GM18499 (cell line): ENCODE results near the gene GPATCH2.

Experiments
- ATAC-seq: cut with Tn5 transposase; IDR thresholded peaks from one replicate; pipeline ENCODE4 v1.9.1; 2021; ENCODE audit warnings: moderate number of reproducible peaks; ENCODE audit not compliant: insufficient read depth, unreplicated experiment

The GPATCH2 gene

GRCh38 chr1:217630711-217631591 lies at the start of gene GPATCH2, which contains the start of gene SPATA17:
TSS of gene GPATCH2 (minus strand) at chr1:217631090. CDS start at chr1:217630971, 119 bp downstream.
TSS of gene SPATA17 (plus strand) at chr1:217631344. CDS start at chr1:217631379, 35 bp downstream.
- peak; percentile 94 for ATAC-seq

- ATAC-seq = no peak
These were observed 43.3 kb upstream of the GPATCH2 start for GRCh38 chr1:217674028-217674729.

GRCh38 chr1:217673387-217673786 lies 42.5 kb upstream of the GPATCH2 start:
- peak; percentile 67 for ATAC-seq

GRCh38 chr1:217668351-217668940 lies 37.6 kb upstream of the GPATCH2 start:
- ATAC-seq = no peak

DNA sequence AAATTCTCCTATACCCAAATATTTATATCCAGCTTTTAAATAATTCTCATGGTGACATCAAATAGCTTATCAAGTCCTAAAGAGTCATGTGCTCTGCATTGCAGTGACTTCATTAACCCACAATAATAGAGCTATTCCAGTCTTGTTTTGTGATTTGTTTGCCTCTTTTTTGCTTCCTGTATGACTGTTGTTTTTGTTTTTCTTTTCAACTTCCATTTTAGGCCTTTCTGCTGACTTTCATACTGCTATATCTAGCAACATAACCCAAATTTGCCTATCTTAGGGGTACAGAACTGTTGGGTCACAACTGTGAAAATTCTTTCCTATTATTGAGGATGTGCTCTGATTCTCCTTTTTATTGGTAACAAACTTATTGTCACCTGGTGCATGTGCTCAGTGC lies 30.5 kb upstream of the GPATCH2 start:
- no peak for ATAC-seq

DNA sequence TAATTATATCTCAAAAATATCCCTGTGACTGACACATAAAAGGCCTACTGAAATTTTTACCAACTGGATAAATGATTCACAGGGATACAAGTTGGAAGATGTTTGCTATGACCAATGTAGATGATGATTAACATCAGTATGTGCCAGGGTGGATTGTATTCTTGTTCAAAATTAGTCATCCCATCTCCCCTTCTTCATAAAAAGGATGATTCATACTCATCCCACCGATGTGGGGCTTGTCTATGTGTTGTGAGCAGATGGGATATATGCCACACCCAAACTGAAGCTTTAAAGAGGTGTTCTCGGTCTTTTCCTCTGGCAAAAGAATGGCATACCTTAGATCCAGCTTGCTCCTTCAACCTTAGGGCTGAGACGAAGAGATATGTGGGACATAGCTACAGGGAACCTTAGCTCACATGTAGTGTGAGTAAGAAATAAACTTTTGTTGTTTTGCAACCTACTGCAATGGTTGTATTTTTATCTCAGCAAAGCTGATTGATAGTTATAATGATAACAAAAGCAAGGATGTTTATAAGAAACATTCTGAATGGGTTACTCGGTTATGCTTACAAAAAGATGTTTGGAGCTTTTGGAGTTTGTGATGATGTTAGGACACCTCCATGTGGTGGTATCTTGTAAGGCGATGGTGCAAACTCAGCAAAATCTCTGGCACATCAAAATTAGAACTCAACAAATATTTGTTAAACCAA lies 29.6 kb upstream of the GPATCH2 start:
- ATAC-seq = no peak

- no peak for ATAC-seq
These were observed 19.8 kb upstream of the GPATCH2 start for GRCh38 chr1:217650674-217651073.

- no peak for ATAC-seq
These were observed 16.9 kb upstream of the GPATCH2 start for GRCh38 chr1:217647791-217648190.

- no peak for ATAC-seq
These were observed 11.6 kb upstream of the GPATCH2 start for GRCh38 chr1:217642455-217642854.

DNA sequence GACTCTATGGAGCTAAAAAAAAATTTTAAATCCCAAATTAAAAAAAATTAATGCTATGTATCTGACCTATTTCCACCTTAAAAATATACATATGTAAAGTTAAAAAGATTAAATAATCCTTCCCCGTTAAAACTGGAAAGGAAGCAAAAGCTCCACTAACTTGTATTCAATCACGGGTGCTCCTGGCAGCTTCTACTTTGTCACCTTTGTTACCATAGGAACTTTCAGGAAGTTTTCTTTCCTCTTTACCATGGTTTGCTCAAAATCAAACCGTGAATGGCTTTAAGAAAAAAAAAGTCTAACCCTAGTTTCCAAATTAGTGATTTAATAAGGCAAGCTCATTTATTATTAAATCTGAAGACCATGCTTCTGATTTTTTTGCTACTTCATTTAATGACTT lies 3.5 kb downstream of the GPATCH2 start:
- ATAC-seq = no peak

- no peak for ATAC-seq
These were observed 4.6 kb downstream of the GPATCH2 start for GRCh38 chr1:217626321-217626720.

DNA sequence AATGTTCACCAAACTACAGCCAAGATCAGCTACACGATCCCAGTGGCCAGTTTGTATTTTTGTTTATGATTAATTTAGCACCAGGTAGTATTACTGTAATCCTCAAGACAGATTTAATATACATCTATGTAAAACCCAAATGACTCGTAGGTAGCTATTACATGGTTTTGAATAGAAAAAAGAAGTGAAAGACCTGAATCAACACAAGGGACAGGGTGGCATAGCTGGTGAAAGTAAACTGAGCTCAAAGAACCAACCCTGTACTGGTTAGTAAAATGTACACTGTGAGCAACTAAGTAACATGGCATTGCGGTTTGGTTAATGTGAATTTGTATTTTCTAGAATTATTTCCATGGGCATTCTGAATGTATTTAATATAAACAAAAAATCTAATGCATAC lies 8.8 kb downstream of the GPATCH2 start:
- no peak for ATAC-seq

- ATAC-seq = peak; percentile 100
These were observed 10.1 kb downstream of the GPATCH2 start for GRCh38 chr1:217620814-217621213.

DNA sequence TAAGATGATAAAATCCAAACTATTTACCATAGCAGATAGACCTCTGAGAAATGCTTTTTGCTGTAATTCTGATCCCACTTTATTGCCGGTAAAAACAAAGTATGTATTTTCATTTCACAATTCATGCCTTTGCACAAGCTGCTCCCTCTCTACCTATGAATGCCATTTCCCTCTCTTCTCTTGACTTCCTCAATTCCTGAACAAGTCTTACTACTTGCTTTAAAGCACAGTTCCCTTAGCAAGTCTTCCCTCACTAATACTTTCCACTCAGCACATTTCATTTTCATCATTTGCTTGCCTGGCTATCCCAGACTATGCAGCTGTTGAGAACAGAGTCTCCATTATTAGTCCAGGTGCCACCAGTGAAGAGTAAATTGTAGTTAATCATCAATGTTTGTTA lies 13.8 kb downstream of the GPATCH2 start:
- ATAC-seq = no peak

GRCh38 chr1:217614200-217614712 lies 16.6 kb downstream of the GPATCH2 start:
- no peak for ATAC-seq

- ATAC-seq = no peak
These were observed 25.5 kb downstream of the GPATCH2 start for GRCh38 chr1:217605390-217605789.

DNA sequence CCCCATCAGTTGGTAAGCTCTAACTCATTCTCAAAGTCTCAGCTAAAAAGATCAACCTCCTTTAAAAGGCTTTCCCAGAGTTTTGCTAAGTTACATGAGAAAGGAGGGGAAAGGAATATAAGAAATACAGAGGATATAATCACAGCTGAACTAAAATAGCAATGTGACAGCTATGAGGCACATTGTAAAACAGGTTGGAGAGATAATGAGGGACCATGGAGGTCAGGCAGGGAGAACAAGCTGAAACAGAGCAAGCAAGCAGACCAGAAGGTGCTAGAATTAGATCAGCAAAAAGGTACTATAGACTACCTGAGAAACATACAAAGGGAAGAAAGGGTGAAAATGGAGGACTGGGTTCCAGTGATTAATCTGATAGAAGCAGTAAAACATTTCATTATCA lies 28.5 kb downstream of the GPATCH2 start:
- no peak for ATAC-seq

GRCh38 chr1:217599154-217599553 lies 31.7 kb downstream of the GPATCH2 start:
- no peak for ATAC-seq

GRCh38 chr1:217590598-217590997 lies 40.3 kb downstream of the GPATCH2 start:
- no peak for ATAC-seq

DNA sequence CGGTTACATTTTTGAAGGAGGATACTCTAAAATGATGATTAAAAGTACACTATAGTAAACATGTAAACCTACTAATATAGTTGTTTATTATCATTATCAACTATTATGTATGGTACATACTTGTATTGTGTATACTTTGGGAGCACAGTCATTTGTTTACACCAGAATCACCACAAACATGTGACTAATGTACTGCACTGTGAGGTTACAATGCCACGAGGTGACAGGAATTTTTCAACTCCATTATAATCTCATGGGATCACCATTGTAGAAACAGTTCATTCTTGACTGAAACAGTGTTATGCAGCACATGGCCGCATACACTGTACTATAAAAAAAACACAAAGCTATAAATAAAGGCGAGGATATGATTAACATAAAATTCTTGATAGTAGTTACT lies 44.3 kb downstream of the GPATCH2 start:
- no peak for ATAC-seq
